AG08395 (cell line): Measurements from ENCODE around the gene SAXO1.
"Not testable (repeated sequence)": the region's sequence is repeated elsewhere in the genome, so short reads cannot be mapped to it uniquely, and the experiment has no call there.

Source experiments
- DNase-seq: peaks from one replicate; pipeline ENCODE4 v3.0.0; 2012; ENCODE audit warnings: mixed read lengths, low spot score

SAXO1 gene

DNA sequence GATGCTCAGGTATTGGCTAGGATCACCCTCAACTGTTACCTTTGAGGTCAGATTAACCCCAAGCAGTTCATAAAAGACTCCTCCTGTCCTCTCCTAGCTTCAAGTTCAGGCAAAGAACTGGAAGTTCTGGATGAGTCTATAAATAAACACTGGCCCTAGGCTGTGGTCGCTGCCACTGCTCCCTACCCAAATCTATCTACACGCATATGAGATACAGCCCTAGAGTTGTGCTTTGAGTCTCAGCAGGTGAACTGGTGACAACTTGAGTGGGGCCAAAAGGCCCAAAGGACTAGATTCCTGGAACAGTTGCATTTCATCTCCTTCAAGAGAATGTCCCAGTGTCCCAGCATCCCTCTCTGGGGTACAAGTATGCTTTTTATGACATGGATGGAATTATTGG, 62.6 kb downstream of the SAXO1 start:
- no peak for DNase-seq

- DNase-seq = no peak
Observed at GRCh38 chr9:18969128-18969527, 63.9 kb downstream of the SAXO1 start.

DNA sequence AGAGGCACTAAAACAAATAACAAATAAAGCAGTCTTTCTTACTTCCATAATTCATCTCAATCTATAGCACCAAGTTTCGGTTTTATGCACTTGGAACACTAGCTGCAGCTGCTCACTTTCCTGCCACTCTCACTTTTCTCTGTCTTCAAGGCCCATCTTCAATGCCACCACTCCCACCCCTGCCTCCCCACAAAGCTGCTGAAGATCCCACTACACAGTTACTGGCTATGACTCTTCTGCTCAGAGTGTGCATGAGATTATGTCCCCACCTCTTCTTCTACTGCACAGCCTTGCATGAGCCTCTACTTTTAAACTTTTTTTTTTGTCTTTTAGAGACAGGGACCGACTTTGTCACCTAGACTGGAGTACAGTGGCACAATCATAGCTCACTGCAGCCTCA, 77.4 kb downstream of the SAXO1 start:
- DNase-seq = no peak

- DNase-seq = no peak
Observed at GRCh38 chr9:18951936-18952335, 81.1 kb downstream of the SAXO1 start.

- no peak for DNase-seq
Observed at GRCh38 chr9:18947892-18948339, 85.1 kb downstream of the SAXO1 start.

DNA sequence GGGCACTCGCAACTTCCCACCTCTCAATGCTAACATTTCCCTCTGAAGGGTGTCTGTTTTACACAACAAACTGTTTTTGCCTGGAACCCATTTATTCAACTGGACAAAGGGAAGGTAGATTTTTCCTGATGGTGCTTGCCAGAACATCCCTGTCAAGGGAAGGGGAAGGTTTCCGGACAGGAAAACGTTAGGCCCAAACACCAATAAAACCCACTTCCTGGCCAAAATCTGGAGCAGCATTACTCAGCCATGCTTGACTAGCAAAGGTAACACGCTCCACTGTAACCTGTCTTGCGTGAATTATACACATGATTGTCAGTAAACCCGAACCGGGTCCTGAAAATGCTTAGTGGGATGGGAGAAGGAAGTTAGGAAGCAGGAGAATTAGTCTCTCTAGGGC, 90.2 kb downstream of the SAXO1 start:
- no peak for DNase-seq

- no peak for DNase-seq
Observed at GRCh38 chr9:18941060-18941740, 91.8 kb downstream of the SAXO1 start.

DNA sequence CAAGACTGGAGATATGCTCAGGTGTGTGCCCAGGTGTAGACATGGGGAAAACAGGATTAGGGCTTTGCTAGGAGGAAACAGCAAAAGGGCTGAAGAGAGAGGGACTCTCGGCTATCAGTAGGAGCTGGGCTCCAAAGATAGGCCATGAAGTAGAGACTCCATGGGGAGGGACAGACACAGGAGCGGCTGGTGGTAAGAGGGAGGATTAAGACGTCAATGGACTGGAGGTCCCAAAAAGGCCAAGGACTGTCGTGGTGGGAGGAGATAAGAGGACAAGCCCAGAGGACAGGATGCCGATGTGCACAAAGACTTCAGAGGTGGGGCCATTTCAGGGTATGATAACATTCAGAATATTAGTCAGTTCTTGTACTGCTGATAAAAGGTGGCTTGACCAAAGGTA, 93.1 kb downstream of the SAXO1 start:
- no peak for DNase-seq

DNA sequence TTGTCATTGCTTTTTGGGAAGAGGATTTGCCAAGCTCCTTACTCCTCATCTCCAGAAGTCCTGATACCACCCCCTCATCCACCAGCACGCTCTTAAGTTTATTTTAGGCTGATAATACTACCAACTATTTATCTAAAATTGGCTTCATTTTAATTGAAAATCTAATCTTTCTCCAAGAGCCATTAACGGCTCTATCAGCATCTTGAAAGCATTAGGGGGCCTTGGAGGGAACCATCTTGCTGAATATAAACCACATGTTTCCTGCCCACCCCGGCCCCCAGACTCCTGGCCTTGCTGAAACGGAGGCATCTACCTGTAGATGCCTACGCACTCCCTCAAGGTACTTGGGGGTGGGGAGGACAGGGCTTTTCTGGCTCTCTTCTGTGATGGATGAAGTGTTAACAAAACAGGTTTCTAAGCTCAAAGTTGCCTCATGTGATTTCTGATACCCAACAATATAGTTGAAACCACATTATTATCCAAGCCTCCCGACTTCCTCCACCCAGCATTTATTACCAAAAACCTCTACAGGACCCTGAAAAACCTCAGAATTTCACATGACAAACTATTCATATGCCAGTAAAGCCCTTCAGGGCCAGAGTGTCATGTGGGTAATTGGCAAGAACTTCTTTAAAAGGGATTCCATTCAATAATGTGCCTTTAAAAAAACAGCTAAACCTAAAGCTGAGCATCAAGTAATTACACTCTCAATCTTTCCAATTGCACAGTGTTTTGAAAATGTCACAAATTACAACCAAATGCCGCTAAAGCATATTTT, 96.7 kb downstream of the SAXO1 start:
- DNase-seq = no peak

DNA sequence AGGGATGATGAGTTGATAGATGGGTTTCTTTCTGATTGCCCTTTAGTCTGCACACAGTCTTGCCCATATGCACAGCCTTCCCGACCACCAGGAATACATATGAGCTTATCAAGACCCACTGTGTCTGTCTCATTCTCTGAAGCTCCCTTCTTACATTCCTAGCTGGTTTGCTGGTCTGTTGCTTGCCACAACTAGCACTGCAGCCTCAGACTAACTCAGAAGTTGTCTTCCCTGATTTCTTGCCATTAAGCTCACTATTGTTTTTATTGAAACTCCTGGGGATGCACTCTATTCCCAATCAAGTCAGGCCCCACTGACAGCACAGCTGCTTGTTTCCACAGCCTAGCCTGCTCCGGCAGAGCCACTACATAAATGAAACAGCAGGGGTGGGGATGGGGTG, 97.5 kb downstream of the SAXO1 start:
- no peak for DNase-seq

GRCh38 chr9:18930611-18931010, 102.4 kb downstream of the SAXO1 start:
- DNase-seq = not testable (repeated sequence)

DNA sequence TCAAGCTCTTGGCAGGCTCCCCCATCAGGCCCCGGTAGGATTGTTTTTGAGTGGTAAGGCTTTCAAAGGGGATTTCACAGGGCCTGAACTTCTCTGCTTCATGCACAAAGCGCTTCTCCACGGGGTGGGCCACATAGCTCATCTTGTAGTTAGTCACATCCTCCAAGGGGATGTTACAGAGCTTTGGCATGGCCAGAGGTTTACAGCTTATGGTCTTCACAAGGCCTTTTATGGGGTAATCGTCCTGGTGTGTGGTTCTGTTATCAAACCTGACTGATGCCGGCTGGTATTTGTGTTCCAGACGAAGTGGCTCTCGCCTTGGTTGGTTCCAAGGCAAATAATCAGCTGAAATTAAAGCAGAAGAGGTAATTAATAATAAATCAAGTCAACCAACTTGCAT, 104.3 kb downstream of the SAXO1 start:
- no peak for DNase-seq

DNA sequence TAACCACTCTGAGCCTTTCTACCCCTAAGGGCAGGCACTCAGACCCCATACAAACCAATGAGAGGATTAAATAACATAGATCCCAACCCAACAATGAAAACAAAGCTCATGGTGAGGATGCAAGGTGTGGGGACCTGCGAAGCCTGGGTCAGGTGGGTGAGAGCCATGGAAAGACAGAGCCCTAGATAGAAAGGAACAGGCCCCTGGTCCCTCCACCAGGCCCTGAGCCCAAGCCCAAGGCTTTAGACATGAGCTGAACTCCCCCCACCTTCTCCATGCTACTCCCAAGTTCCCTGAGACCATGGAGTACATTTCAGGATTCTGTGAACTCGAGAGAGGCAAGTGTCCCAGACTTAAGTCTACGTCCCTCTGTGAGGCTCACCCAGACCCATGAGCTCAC, 106.5 kb downstream of the SAXO1 start:
- DNase-seq = no peak

DNA sequence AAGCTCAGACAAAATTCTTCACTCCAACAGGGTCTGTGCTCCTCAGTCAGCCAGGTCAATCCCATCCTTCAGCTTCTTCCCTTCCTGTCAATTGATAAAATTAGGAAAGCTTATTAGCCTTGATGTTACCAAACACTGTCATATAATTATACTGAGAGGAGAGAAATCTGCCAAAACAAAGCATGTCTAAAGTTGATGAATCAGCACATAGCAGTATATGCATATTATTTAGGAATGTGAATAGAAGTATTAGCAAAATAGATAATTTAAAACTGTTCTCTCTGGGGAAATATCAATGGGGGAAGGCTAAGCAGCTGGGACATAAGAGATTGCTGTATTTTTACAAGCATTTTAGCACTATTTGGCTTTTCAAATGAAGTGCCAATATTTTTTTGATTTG, 107.1 kb downstream of the SAXO1 start:
- no peak for DNase-seq

DNA sequence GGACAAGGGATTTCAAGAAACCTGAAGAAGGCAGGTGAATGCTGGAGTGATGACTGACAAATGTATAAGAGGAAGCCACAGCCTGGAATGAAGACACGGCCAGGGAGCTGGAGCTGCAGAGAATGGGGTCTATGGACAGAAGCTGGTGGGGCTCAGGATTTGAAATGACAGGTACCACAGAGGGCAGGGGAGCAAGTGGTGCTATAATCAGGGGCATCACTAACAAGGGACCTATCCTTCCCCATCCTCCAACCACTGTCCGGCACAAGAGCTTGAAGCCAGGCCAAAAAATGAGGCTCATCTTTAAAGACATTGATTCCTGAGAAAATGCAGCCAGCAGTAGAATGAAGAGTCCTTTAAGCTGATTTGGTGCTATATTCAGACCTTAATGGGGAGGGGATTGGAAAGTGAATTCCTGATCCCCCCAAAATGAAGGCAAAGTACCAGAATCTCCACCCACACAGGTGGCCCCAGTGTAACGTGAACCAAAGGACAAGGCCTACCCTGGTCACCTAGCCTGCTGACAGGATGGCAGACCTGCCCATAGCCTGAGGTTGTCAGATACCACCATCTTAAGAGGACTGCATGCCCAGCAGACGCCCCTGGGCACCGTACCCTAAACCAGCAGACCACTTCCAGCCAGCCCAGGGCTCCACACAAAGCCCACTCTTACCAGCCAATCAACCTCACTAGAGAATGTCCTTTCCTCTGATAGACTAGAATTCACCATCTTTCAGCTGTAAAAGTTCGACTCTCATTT, 109.2 kb downstream of the SAXO1 start:
- DNase-seq = no peak

DNA sequence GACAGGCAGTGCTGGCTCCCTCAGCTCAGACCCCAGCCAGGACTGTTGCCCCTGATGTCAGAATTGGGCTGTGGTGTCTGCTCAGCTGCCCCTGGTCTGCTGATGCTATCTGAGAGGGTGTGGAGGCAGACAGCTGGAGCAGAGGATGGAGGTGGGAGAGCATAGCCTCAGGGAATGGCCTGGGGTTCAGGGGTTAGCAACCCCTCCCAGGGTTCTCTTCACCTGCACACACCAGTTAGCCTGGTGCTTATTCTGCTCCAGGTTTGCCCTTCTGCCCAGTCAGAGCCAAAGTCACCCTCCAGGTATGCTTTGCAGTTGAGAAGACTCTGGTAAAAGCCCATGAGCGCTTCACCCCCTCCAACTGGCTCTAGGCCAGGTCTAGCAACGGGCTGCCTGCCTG, 109.8 kb downstream of the SAXO1 start:
- DNase-seq = no peak

DNA sequence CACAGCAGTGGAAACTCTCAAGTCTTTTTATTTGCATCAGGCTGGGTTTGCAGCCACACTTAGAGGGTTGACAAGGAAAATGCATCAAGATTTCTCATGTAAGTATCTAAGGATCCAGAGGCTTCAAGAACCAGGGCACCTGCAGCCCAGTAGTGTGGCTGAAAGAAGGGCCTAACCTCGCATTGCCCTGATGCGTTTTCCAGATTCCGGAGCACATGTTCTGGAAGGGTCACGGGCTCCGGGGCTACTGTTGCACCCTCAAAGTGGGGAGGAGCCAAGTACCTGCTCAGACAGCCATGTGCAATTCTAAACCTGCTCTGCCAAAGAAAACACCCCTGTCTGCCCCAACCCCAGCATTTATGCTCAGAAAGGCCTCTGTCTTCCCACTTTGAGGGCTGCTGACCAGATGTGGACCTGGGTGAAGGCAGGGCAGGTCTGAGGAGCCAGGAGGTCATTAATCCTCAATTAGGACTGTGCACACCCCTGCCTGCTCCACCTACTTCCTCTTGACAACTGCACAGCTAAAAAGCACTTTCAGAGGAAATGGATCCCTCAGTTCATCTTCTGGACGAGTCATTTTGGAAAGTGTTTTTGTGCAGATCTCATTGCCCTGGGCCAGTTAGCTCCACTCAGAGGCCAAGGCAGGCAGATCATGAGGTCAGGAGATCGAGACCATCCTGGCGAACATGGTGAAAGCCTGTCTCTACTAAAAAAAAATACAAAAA, 110.7 kb downstream of the SAXO1 start:
- DNase-seq = no peak

- DNase-seq = no peak
Observed at GRCh38 chr9:18921366-18922075, 111.5 kb downstream of the SAXO1 start.

DNA sequence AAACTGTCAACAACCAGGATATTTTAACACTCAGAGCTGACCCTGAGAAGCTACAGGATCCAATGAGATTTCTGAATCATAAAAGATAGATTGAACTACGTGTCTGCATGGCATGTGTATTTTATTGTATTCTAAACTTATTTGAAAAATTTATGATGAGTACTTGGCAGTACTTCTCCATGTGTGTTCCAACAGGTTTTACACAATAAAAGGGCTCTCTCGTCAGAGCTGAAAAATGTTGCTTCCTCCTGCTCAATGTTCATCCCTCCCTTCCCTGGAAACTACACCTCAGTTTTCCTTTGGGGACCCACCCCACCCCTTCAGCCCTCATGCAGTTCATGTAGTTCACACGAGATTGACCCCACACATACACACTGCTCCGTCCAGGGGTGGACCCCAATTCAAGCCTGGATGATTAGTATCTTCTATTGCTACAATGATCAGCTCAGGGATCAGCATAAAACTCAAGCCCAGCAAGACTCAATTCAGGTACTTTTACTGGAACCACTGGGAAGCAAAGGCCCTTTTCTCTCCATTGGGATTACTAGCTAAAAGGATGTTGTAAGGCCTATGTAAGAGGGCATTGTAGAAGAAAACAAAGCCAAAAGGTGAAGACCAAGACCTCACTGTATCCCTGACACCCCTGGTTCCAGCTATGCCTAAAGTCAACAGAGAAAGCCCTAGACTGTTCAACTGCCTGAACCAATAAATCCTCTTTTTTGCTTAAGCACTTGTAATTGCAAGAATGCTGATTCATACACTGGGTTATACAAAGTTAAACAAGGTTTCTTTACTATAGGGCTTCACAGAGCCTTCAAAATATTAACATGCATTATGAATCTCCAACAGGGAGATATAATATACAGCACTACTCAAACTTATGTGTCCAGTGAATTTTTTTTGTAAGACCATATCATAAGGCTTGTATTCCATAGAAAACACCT, 112.6 kb downstream of the SAXO1 start:
- DNase-seq = no peak

DNA sequence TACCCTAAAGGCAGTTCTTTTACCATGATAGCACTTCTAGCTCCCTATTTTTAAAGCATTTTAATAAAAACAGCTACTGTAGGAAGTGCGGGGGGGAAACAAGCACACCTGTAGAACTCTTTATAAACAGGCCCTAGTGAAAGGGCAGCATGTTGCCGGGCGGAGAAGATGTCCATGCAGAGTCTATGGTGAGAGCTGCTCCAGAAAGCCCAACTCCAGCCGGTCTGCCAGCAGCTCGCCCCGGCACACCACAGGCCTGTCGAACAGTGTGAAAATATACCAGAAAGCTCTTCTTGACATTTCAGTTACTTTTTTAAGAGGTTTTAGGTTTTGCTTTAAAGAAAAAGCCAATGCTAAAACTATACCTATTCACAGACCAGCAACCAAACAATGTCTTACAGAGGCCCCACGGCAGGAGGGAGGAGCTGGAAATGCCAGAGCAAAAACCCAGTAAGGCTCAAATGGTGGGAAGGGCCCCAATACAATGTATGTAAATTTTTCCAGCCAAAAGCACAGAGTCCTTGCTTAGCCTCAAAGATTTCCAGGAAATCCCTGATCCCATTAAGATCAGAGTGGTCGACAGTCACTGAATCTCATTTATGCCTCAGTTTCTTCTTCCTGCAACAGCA, 121.2 kb downstream of the SAXO1 start:
- DNase-seq = no peak
